IMR-90 (cell line): ENCODE measurements around the gene CYSRT1. TPM values are rescaled to one million over a fixed set of nuclear protein-coding genes. Genes with fewer than 3 reads are reported as not detected.

Source experiments
- ATAC-seq: fragments of 200-7000 bp; cut with Tn5 transposase; 2 replicates; pipeline ENCODE4 v1.9.1; 2020; ENCODE audit warnings: low read depth, mild to moderate bottlenecking, moderate library complexity
- BruUV-seq: library from RNA; stranded (reverse); fragments of 400-500 nt; replicated peaks from 2 replicates; lab custom pipeline; 2021; lab: Mats Ljungman, UMichigan
- CTCF ChIA-PET: fragments of 300-600 bp; formaldehyde crosslinking; extraction: SDS; loops from one replicate; lab custom pipeline; 2021; ENCODE audit warnings: antibody characterized with exemption; lab: Yijun Ruan, JAX
- POLR2A ChIA-PET: fragments of 300-600 bp; sonication (Branson Sonifier 250); formaldehyde crosslinking; loops from one replicate; lab custom pipeline; 2022; ENCODE audit warnings: antibody characterized with exemption; ENCODE audit not compliant: unreplicated experiment; lab: Charles Lee
- DNase-seq: peaks from one replicate; pipeline ENCODE4 v3.0.0; 2013
- H2AFZ ChIP-seq: replicated peaks from 2 replicates; pipeline ENCODE3; 2013; ENCODE audit warnings: low read length, mild to moderate bottlenecking; ENCODE audit not compliant: poor library complexity
- H2AK5ac ChIP-seq: 2 replicates; pipeline ENCODE4 v1.6.1; 2013; ENCODE audit warnings: low read depth, low read length, inconsistent platforms
- H2AK9ac ChIP-seq: replicated peaks from 2 replicates; pipeline ENCODE3; 2013; ENCODE audit warnings: mild to moderate bottlenecking, low read depth, low read length, moderate library complexity; ENCODE audit not compliant: poor library complexity
- H2BK120ac ChIP-seq: 2 replicates; pipeline ENCODE4 v1.6.1; 2013; ENCODE audit warnings: low read depth, low read length, inconsistent platforms
- H2BK15ac ChIP-seq: 3 replicates; pipeline ENCODE4 v1.6.1; 2013; ENCODE audit warnings: low read depth, low read length, inconsistent platforms
- H2BK20ac ChIP-seq: 2 replicates; pipeline ENCODE4 v1.6.1; 2013; ENCODE audit warnings: low read depth, mild to moderate bottlenecking, inconsistent platforms, low read length, moderate library complexity
- H2BK5ac ChIP-seq: 2 replicates; pipeline ENCODE4 v1.6.1; 2013; ENCODE audit warnings: mild to moderate bottlenecking, low read depth, low read length, inconsistent platforms; ENCODE audit not compliant: poor library complexity, severe bottlenecking
- H3K14ac ChIP-seq: replicated peaks from 2 replicates; pipeline ENCODE4 v1.6.1; 2013; ENCODE audit warnings: low read depth, low read length, inconsistent platforms
- H3K18ac ChIP-seq: 2 replicates; pipeline ENCODE4 v1.6.1; 2013; ENCODE audit warnings: low read depth, low read length, control low read depth
- H3K23ac ChIP-seq: 2 replicates; pipeline ENCODE4 v1.6.1; 2013; ENCODE audit warnings: low read depth, low read length, inconsistent platforms
- H3K27ac ChIP-seq: 2 replicates; pipeline ENCODE4 v1.5.1; 2013; ENCODE audit warnings: mild to moderate bottlenecking, control low read depth, low read length; ENCODE audit not compliant: insufficient read depth
- H3K27me3 ChIP-seq: 2 replicates; pipeline ENCODE4 v1.6.1; 2013; ENCODE audit warnings: low read length; ENCODE audit not compliant: control insufficient read depth, insufficient read depth
- H3K36me3 ChIP-seq: 2 replicates; pipeline ENCODE4 v1.6.1; 2013; ENCODE audit warnings: low read length, mixed read lengths; ENCODE audit not compliant: control insufficient read depth, insufficient read depth
- H3K4ac ChIP-seq: 2 replicates; pipeline ENCODE4 v1.6.1; 2013; ENCODE audit warnings: low read depth, low read length, inconsistent platforms
- H3K4me1 ChIP-seq: 2 replicates; pipeline ENCODE4 v1.6.1; 2013; ENCODE audit warnings: low read length, mixed read lengths; ENCODE audit not compliant: control insufficient read depth, insufficient read depth
- H3K4me2 ChIP-seq: 2 replicates; pipeline ENCODE4 v1.6.1; 2013; ENCODE audit warnings: low read depth, mild to moderate bottlenecking, control low read depth, low read length, moderate library complexity
- H3K4me3 ChIP-seq: 2 replicates; pipeline ENCODE4 v1.5.1; 2013; ENCODE audit warnings: low read depth, mild to moderate bottlenecking, control low read depth, low read length, moderate library complexity; ENCODE audit not compliant: insufficient read depth
- H3K56ac ChIP-seq: 2 replicates; pipeline ENCODE4 v1.6.1; 2013; ENCODE audit warnings: low read length, inconsistent platforms; ENCODE audit not compliant: insufficient read depth; ENCODE audit errors: extremely low read depth
- H3K79me1 ChIP-seq, 2 experiments: 2 replicates each; pipeline ENCODE4 v1.6.1; 2013; ENCODE audit warnings: low read length in 2 of 2, inconsistent platforms in 1 of 2, low read depth in 1 of 2
- H3K9ac ChIP-seq: 2 replicates; pipeline ENCODE4 v1.6.1; 2013; ENCODE audit warnings: low read depth, low read length, control low read depth
- H3K9me1 ChIP-seq: 2 replicates; pipeline ENCODE4 v1.6.1; 2013; ENCODE audit warnings: low read length, inconsistent platforms; ENCODE audit not compliant: insufficient read depth
- H3K9me3 ChIP-seq: 2 replicates; pipeline ENCODE4 v1.6.1; 2013; ENCODE audit warnings: low read length; ENCODE audit not compliant: control insufficient read depth, insufficient read depth
- H4K20me1 ChIP-seq: 2 replicates; pipeline ENCODE4 v1.6.1; 2013; ENCODE audit warnings: low read length, inconsistent platforms; ENCODE audit not compliant: insufficient read depth
- H4K5ac ChIP-seq: 2 replicates; pipeline ENCODE4 v1.6.1; 2013; ENCODE audit warnings: mild to moderate bottlenecking, low read depth, low read length, control low read depth
- H4K8ac ChIP-seq, 2 experiments: 2 replicates each; pipeline ENCODE4 v1.6.1; 2013; ENCODE audit warnings: low read depth in 2 of 2, low read length in 2 of 2, control low read depth in 1 of 2, inconsistent platforms in 1 of 2
- H4K91ac ChIP-seq: 2 replicates; pipeline ENCODE4 v1.6.1; 2013; ENCODE audit warnings: low read depth, low read length, inconsistent platforms; ENCODE audit not compliant: insufficient read depth
- CEBPB ChIP-seq: IDR thresholded peaks from 2 replicates; pipeline ENCODE4 v1.6.1; 2012; ENCODE audit warnings: low read depth, low read length, improper control_type of control experiment
- ELK1 ChIP-seq: fragments of 150-350 bp; IDR thresholded peaks from 2 replicates; pipeline ENCODE4 v1.6.1; 2016; ENCODE audit warnings: low read depth, mild to moderate bottlenecking, low read length, moderate library complexity, borderline replicate concordance
- FOS ChIP-seq: fragments of 150-350 bp; IDR thresholded peaks from 2 replicates; pipeline ENCODE4 v1.6.1; 2016; ENCODE audit warnings: low read depth, low read length
- MAFK ChIP-seq: IDR thresholded peaks from 2 replicates; pipeline ENCODE4 v1.6.1; 2012; ENCODE audit warnings: low read depth, low read length, improper control_type of control experiment
- MAZ ChIP-seq: IDR thresholded peaks from 2 replicates; pipeline ENCODE4 v1.6.1; 2012; ENCODE audit warnings: low read depth, mild to moderate bottlenecking, low read length, improper control_type of control experiment, moderate library complexity, borderline replicate concordance
- MXI1 ChIP-seq: IDR thresholded peaks from 2 replicates; pipeline ENCODE4 v1.6.1; 2012; ENCODE audit warnings: low read depth, mild to moderate bottlenecking, low read length, moderate library complexity, borderline replicate concordance
- NFE2L2 ChIP-seq: fragments of 150-350 bp; IDR thresholded peaks from 2 replicates; pipeline ENCODE4 v1.6.1; 2016; ENCODE audit warnings: low read depth, mild to moderate bottlenecking, low read length
- POLR2A ChIP-seq: IDR thresholded peaks from 2 replicates; pipeline ENCODE4 v1.6.1; 2012; ENCODE audit warnings: mild to moderate bottlenecking, low read depth, low read length
- RAD21 ChIP-seq: IDR thresholded peaks from 2 replicates; pipeline ENCODE4 v1.6.1; 2012; ENCODE audit warnings: low read length, improper control_type of control experiment
- RCOR1 ChIP-seq: IDR thresholded peaks from 2 replicates; pipeline ENCODE4 v1.6.1; 2012; ENCODE audit warnings: mild to moderate bottlenecking, low read length, improper control_type of control experiment; ENCODE audit not compliant: insufficient replicate concordance
- SMC3 ChIP-seq: fragments of 150-350 bp; IDR thresholded peaks from 2 replicates; pipeline ENCODE4 v1.6.1; 2016; ENCODE audit warnings: low read depth, mild to moderate bottlenecking, antibody characterized with exemption, low read length, moderate library complexity
- WGBS, 2 experiments: methylation state at CpG; one replicate each; pipeline versions ENCODE4 v1.1.5 to v1.1.7; 2013; ENCODE audit warnings: missing lambda C conversion rate in 2 of 2; ENCODE audit not compliant: insufficient read length in 1 of 2; ENCODE audit errors: extremely low coverage in 2 of 2; 5-methylcytosine and 5-hydroxymethylcytosine counted together
- dilution Hi-C: fragments of 300-500 bp; cut with HindIII; formaldehyde crosslinking; loops from one replicate; pipeline ENCODE4 v1.14.3; 2018; ENCODE audit warnings: low sequenced_read_pairs; ENCODE audit not compliant: unreplicated experiment
- in situ Hi-C: fragments of 300-500 bp; cut with MboI; formaldehyde crosslinking; loops from 3 replicates; pipeline ENCODE4 v1.14.3; 2019; ENCODE audit warnings: low sequenced_read_pairs, inconsistent platforms, mixed read lengths
- intact Hi-C: fragments of 100-400 bp; cut with micrococcal nuclease; formaldehyde crosslinking; loops from 2 replicates; pipeline ENCODE4 v1.10.0; 2022
- polyA plus RNA-seq, 3 experiments: library from polyadenylated mRNA; depleted of rRNA; stranded (reverse); fragments of >200 nt; gene quantifications; 2 replicates each; pipeline ENCODE4 v1.2.3, GENCODE V29; 2012; ENCODE audit warnings: low replicate concordance in 1 of 3
- total RNA-seq: library from RNA; depleted of rRNA; stranded (reverse); fragments of >200 nt; gene quantifications from 2 replicates; pipeline ENCODE4 v1.2.3, GENCODE V29; 2012

The CYSRT1 gene
- total and polyA plus RNA-seq, 2 of the 4 experiments (the other 2 are of a cell fraction): 0.18 to 0.84 TPM

DNA sequence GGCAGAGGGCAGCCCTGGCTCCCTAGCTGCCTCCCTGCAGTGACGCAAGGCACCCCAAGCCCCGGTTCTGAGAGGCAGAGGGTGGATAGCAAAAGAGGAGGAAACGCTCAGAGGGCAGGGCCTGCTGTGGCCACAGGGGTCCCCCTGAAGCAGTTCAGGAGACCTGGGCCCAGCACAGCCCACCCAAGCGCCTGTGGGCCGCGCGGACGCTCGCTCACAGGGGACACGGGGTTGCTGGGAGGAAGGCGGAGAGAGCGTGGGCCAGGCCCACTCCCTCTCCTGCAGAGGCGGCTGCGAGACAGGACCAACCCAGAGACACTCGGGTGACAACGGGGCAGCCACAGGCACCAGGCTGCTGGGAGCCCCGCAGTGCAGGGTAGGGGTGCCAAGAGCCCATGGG is 45.2 kb upstream of the CYSRT1 start:
- Histone ChIP-seq H3K14ac (no peak overlapping the region), H3K4me1 (no peaks in the 10 kb centered on the region; the same call in 1 of the 2 replicates), H4K5ac (no peak overlapping the region), H4K91ac (no peak overlapping the region), H3K9ac (no peak overlapping the region), H3K36me3 (peaks cover 64% of the 10 kb centered on the region), H3K9me1 (0 out of 2 replicates have a peak, but pooled peaks cover 2% of the 10 kb centered on the region), H3K4me3 (no peak overlapping the region), H2AFZ (no peak overlapping the region), H3K4me2 (no peak overlapping the region), H3K27me3 (no peaks in the 10 kb centered on the region), H4K20me1 (no peaks in the 10 kb centered on the region; the same call in 1 of the 2 replicates), H2BK20ac (no peak overlapping the region), H2BK120ac (no peak overlapping the region), H4K8ac (no peak overlapping the region), H3K79me1 (no peaks in the 10 kb centered on the region; a peak in 1 of 4 replicates), H2AK5ac (no peak overlapping the region), H3K27ac (no peak overlapping the region), H3K4ac (no peak overlapping the region), H3K56ac (no peak overlapping the region), H3K23ac (no peak overlapping the region), H2BK15ac (no peak overlapping the region), H3K18ac (no peak overlapping the region), H2AK9ac (no peak overlapping the region), H3K9me3 (no peaks in the 10 kb centered on the region), H2BK5ac (no peak overlapping the region)
- ChIA-PET POLR2A (no interaction called here), CTCF (no interaction called here)
- ATAC-seq (no peak), DNase-seq (no peak)
- in situ Hi-C loops: no loop called here
- dilution Hi-C loops: no loop called here
- TF ChIP-seq MAFK (no peak), ELK1 (no peak), MAZ (no peak), FOS (no peak), SMC3 (no peak), POLR2A (no peak), NFE2L2 (no peak), CEBPB (no peak), RCOR1 (no peak), RAD21 (no peak), MXI1 (no peak)
- 95% methylated on average over 12 of the region's 17 CpGs; no CpG with 5 or more reads in 1 of the 2 experiments for WGBS, 2 experiments
- no TSS peak for BruUV-seq
- intact Hi-C loops: no loop called here
